Stimulated activated naive CD8-positive, alpha-beta T cell treated with anti-CD3 and anti-CD28 coated beads, Interleukin-15, Interleukin-2, amounts not matched to agents 100 U/mL and 50 U/mL, for 24 hours (primary cell): Measurements from ENCODE around the gene DNPEP.
"Not testable (repeated sequence)": the region's sequence is repeated elsewhere in the genome, so short reads cannot be mapped to it uniquely, and the experiment has no call there.

Experiments
- ATAC-seq: fragments of 150-1000 bp; cut with Tn5 transposase; one replicate; pipeline ENCODE4 v1.10.0; 2021
- DNase-seq: peaks from one replicate; pipeline ENCODE4 v3.0.0; 2021

Gene DNPEP

DNA sequence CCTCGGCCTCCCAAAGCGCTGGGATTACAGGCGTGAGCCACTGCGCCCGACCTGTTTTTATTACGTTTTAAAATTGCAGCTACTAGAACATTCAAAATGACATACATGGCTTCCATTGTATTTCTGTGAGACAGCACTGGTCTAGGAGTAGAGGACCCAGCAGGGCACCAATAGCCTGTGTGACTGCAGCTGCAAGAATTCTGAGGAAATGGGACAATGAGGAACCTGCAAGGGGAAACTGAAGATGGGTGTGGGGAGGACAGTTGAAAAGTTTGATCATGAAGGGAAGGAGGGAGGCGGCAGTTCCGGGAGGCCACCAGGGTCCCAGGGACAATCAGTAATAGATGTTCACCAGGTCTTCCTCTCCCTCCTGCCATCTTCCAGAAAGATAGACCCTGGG lies 13.9 kb upstream of the DNPEP start:
- ATAC-seq (no peak), DNase-seq (no peak)

- ATAC-seq (no peak), DNase-seq (no peak)
Observed at GRCh38 chr2:219400562-219400961, 12.8 kb upstream of the DNPEP start.

DNA sequence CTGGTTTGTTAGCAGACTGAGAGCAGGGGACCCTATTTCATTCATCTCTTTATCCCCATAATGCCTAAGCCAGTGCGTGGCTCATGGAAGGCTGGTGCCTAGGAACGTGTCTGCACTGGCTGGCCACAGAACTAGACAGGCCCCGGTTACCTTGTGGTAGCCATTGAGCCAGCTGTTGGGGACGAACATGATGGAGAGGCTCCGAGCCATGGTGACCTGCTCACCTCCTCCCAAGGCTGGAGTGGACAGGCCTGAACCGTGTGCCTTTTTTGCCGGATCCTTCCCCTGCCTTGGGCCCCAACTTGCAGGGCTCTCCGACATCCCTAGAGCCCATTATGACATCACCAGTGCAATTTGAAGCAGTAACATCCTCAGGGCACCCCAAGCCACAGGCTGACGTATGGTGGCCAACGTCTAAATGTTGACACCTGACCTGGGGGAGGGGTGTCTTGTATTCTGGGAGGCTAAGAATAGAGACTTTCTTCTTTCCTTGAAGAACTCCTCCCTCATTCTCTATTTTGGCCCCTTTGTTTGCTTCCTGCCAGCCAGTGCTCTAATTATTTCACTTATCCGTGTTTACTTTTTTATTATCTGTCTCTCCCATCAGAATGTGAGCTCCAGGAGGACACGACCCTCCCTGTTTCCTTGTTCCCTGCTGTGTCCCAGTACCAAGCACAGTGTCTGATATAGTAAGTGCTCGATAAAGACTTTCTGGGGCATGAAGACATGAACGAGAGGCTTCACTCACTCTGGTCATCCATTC lies 12.2 kb upstream of the DNPEP start:
- DNase-seq, result no peak
- ATAC-seq, result no peak

- ATAC-seq, result no peak
- DNase-seq, result no peak
Observed at GRCh38 chr2:219398721-219399363, 11.1 kb upstream of the DNPEP start.

DNA sequence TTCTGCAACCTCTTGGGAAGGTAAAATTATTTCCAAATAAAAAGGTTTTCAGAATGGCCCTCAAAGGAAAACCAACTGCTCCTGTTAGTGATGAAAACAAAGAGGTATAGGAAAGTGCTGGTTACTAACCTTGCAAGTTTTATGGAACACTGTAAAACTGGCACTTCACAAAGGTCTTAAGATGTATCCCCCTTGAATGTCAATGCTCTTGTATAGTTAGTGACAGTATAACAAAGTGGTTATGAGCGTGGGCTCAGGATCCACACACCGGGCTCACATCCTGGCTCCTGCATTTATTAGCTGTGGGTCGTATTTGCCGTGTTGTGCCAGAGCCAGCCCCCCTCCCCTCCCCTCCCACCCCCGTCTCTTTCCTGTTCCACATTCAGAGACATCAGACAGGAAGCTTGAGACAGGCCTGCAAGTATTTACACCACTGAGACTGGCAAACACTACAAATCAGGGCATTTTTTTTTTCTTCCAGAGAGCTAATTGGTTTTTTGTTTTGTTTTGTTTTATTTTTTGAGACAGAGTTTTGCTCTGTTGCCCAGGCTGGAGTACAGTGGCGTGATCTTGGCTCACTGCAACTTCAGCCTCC lies 9.2 kb upstream of the DNPEP start:
- DNase-seq (no peak), ATAC-seq (peak; percentile 23)

- DNase-seq (no peak), ATAC-seq (no peak)
Observed at GRCh38 chr2:219395609-219396008, 7.9 kb upstream of the DNPEP start.

DNA sequence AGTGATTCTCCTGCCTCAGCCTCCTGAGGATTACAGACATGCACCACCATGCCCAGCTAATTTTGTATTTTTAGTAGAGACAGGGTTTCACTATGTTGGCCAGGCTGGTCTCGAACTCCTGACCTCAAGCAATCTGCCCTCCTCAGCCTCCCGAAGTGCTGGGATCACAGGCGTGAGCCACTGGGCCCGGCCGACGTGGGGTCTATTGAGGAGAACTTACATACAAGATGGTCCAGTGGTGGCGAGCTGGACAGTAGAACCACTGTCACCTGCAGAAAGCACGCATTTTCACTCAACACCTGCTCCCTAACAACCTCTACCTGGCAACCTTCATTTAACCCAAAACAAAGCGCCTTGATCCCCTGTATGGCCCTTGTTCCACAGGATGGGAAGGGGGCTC lies 7.3 kb upstream of the DNPEP start:
- not testable (repeated sequence) for DNase-seq, ATAC-seq

GRCh38 chr2:219392754-219393153 lies 5.0 kb upstream of the DNPEP start:
- DNase-seq (no peak), ATAC-seq (no peak)

DNA sequence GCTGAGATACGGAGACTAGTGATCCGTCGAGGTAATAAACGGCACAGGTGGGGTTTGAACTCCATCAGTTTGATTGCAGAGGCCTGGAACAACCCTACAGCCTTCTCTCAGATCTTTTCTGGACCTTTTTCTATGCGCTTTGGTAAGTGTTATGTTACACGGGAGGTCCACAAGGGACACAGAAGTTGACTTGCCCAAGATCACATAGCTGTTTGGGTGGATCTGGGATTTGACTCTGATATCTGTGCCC lies 1.1 kb upstream of the DNPEP start:
- no peak for DNase-seq
- ATAC-seq, result no peak

GRCh38 chr2:219388121-219388906 lies 602 bp upstream of the DNPEP start:
- DNase-seq, result peak; percentile 100
- ATAC-seq, result peak; percentile 85

DNA sequence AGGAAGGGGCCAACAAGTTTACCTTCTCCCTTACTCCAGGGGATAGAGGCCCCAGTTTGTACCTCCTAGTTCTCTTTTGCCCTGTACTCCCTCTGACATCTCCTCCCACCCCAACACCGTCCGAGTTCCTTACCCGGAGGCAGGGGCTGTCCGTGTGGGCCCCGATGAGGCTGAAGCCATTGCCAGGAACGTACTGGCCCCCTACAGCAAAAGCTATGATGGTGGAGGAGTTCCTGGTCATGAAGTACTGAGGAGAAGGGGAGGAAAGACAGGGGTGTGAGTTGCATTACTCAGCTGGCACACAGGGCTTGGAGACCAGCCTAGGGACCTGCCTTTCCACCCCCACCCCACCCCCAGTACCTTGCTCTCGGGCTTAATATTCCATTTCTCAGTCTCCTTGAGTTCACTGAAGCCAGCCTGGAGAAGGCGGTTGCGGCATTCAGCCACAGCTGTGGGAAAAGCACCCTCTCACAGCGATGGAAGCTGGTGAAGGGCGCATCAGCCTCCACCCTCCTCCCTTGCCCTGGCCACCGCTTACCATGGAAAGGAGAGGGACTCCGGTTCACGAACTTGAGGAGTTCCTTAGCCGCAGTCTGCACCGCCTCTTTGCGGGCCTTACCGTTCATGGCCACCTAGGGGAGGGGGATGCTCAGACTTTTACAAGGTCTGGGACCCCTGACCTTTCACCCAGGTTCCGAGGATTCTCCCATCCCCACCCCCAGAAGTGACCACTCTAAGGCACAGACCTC lies 1.0 kb downstream of the DNPEP start:
- DNase-seq (no peak), ATAC-seq (no peak)

DNA sequence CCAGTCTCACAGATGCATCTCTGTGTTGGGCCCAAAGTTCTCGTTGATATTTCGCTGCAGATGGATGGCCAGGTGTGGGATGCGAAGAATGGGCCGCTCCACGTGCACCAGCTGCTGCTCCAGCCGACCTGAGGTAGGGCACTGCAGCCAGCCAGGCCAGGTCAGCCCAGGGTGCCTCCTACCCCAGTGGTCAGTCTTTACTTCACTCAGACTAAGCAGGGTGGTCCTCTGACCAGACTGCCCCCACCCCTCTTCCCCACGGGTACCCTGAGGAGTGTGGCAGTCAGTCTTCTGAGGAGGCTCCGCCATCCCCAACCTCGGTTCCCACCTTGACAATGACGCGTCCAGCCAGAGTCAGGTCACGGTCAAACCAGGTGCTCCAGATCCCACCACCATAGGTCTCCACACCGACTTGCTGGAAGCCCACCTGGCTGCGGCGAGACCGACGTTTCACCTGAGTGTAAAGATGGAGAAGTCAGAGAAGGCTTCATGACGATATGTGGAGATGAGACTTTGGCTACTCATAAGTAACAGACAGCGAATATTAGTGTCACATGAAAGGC lies 1.7 kb downstream of the DNPEP start:
- no peak for ATAC-seq
- DNase-seq, result no peak

- no peak for ATAC-seq
- no peak for DNase-seq
Observed at GRCh38 chr2:219384859-219385258, 2.9 kb downstream of the DNPEP start.

DNA sequence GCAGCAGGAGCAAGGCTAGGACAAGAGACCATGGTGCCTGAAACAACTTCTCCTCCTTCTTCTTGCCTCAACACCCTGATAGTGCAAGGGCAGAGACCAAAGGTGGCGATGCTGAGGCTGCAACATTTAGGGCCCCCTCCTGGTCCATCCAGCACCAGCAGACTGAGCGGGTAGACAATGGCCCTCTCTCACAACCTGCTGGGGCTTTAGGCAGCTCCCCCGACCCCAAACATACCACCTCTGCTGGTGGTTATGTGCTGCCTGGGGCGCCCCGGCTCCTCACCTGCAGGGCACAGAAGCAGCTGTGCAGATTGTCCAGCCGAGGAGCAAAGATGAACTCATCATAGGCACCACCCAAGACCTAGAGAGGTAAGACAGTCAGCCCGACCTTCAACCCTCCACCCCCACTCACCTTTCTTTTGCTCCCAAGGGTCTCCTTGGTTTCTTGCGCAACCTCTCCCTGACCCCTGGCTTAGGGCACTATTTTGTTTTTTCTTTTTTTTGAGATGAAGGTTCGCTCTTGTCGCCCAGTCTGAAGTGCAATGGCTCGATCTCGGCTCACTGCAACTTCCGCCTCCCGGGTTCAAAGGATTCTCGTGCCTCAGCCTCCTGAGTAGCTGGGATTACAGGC lies 3.5 kb downstream of the DNPEP start:
- DNase-seq (no peak), ATAC-seq (no peak)

DNA sequence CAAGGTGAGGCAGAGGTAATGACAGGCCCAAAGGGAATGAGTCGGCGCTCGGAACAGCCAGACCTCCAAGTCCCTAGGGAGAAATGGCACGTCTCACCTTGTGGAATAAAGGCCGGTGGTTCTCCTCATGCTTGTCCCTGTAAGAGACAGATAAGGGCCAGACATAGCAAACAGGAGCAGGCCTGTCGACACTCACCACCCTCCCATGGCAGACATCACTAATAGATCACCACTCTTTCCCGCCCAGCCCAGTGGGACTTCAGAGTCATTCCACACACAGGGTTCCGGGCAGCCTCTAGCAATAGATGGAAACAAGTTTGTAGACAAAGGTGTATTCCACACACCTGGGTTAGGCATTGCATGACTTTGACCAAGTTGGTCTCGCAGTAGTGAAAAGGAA lies 6.3 kb downstream of the DNPEP start:
- ATAC-seq, result no peak
- no peak for DNase-seq

DNA sequence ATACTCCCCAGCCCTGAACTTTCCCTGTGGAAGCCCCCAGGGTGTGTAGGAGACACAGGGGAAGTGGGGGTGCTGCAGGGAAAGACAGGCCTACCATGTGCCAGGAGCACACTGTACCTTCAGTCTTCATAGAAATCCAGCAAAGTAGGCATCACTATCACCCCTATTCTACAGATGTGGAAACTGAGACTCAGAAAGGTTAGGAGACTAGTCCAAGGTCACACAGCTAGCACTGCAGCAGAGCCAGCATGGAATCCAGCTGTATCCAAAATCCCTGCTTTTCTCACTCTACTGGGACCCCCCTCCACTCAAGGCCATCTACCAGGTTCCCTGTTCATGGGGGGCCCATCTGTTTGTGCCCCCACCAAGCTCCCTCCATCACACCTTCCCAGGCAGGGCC lies 6.8 kb downstream of the DNPEP start:
- no peak for DNase-seq
- no peak for ATAC-seq

GRCh38 chr2:219378163-219378851 lies 9.4 kb downstream of the DNPEP start:
- no peak for ATAC-seq
- no peak for DNase-seq

DNA sequence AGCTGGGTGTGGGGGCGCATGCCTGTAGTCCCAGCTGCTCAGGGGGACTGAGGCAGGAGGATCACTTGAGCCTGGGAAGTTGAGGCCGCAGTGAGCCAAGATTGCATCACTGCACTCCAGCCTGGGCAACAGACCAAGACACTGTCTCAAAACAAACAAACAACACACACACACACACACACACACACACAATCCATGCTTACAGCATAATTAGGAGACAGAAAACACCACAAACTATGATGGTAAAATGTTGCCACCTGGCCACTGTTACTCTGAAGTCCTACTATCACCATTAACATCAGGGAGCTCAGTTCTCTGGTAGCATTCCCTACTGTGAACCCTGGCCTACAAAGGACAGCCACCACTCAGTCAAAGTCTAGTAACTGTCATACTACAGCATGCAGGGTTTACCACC lies 18.3 kb downstream of the DNPEP start:
- no peak for DNase-seq
- ATAC-seq, result no peak

- DNase-seq (no peak), ATAC-seq (no peak)
Observed at GRCh38 chr2:219368690-219369191, 19.0 kb downstream of the DNPEP start.

DNA sequence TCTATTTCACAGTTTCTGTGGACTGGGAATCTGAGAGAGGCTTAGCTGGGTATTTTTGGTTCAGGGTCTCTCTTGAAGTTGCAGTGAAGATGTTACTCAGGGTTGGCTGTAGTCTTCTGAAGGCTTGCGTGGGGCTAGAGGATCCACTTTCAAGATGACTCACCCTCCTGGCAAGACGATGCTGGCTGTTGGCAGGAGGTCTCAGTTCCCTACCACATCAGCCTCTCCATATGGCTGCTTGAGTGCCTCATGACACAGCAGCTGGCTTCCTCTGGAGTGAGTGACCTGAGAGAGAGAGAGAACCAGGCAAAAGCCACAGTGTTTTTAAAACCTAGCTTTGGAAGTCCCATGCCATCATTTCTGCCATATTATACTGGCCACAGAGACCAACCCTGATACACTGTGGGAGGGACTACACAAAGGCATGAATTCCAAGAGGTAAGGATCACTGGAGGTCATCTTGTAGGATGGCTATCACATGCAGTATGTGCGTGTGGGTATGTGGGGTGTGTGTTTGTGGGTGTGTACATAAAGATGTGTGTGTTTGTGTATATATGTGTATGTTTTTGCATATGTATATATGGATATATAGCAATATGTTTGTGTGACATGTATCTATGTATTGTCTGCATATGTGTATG lies 25.1 kb downstream of the DNPEP start:
- no peak for DNase-seq
- peak; percentile 74 for ATAC-seq
